ENCODE data around the gene PLXNA2. TPM values are rescaled to one million over a fixed set of nuclear protein-coding genes. Genes with fewer than 3 reads are reported as not detected.

PLXNA2 gene
- total RNA-seq, 1 donor from 2014 or later = 9.0 TPM

GRCh38 chr1:207991583-207992026, 252.6 kb downstream of the PLXNA2 start:
- no peak for DNase-seq (ENCODE audit: low read depth)
- TF ChIP-seq CTCF (IDR thresholded peaks at IDR 0.05; ENCODE audit: insufficient read depth, low read length, severe bottlenecking) = no peak
- FAIRE-seq = no peak
- Histone ChIP-seq H3K27me3 (ENCODE audit: control insufficient read depth, insufficient read depth, low read length) (peaks cover 4% of the 10 kb centered on the region), H3K36me3 (ENCODE audit: control insufficient read depth, insufficient read depth, low read length) (no peaks in the 10 kb centered on the region), H3K4me3 (ENCODE audit: low read depth, low read length) (no peak overlapping the region)

- TF ChIP-seq CTCF (IDR thresholded peaks at IDR 0.05; ENCODE audit: insufficient read depth, low read length, severe bottlenecking) = no peak
- H3K4me3 ChIP-seq (ENCODE audit: low read depth, low read length) = no peak overlapping the region
- H3K27me3 ChIP-seq (ENCODE audit: control insufficient read depth, insufficient read depth, low read length) = peaks cover 3% of the 10 kb centered on the region
- no peak for DNase-seq (ENCODE audit: low read depth)
- no peak for FAIRE-seq
- H3K36me3 ChIP-seq (ENCODE audit: control insufficient read depth, insufficient read depth, low read length) = no peaks in the 10 kb centered on the region
These were observed 253.2 kb downstream of the PLXNA2 start for GRCh38 chr1:207990876-207991582.

GRCh38 chr1:207990455-207990854, 253.7 kb downstream of the PLXNA2 start:
- H3K27me3 ChIP-seq (ENCODE audit: control insufficient read depth, insufficient read depth, low read length) = peaks cover 3% of the 10 kb centered on the region
- no peaks in the 10 kb centered on the region for H3K36me3 ChIP-seq (ENCODE audit: control insufficient read depth, insufficient read depth, low read length)
- DNase-seq (ENCODE audit: low read depth) = no peak

DNA sequence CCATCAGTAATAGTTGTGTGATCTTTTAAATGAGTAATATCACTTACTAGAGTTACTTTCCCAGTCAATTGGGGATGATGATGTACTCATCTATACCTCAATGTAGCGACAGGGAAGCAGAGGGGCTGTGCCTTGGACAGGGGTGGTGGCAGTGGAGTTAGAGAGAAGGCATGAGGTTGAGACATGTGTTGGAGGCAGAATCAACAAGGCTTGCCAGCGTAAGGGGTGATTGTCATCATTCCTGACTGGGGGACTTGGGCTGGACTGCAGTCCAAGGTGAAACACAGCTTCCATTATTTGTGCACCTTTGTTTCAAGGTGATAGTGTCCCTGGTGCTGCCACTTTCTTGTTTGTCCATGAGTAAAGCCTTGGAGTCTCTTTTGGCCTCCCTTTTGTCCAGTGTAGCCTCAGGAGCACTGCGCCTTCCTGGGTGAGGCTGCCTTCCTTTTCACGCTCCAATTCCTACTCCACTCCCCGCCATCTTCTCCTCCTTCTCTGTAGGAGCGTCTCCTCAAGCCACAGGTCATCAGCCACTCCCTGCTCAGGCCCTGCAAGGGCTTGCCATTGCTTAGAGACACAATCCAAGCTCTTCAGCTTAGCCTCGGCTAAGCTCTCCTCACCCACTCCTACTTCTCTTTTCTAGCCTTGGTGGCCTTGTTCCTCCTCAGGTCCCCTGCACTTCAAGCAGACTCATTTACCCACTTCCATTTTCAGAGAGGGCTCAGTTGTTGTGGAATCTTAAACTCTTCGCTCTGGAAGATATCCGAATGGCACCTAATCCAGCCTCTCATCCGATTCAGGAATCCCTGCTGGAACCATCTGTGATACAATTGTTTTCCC, 255.6 kb downstream of the PLXNA2 start:
- DNase-seq (ENCODE audit: low read depth) (no peak), FAIRE-seq (no peak)
- Histone ChIP-seq H3K36me3 (ENCODE audit: control insufficient read depth, insufficient read depth, low read length) (no peaks in the 10 kb centered on the region), H3K4me3 (ENCODE audit: low read depth, low read length) (no peak overlapping the region), H3K27me3 (ENCODE audit: control insufficient read depth, insufficient read depth, low read length) (peaks cover 2% of the 10 kb centered on the region)
- TF ChIP-seq CTCF (IDR thresholded peaks at IDR 0.05; ENCODE audit: insufficient read depth, low read length, severe bottlenecking) = no peak

More at GRCh38 chr1:207990455-207990854, 253.7 kb downstream of the PLXNA2 start:
- no peak for TF ChIP-seq CTCF (IDR thresholded peaks at IDR 0.05; ENCODE audit: insufficient read depth, low read length, severe bottlenecking)
- H3K4me3 ChIP-seq (ENCODE audit: low read depth, low read length) = no peak overlapping the region
- no peak for FAIRE-seq

- Histone ChIP-seq H3K27me3 (ENCODE audit: control insufficient read depth, insufficient read depth, low read length) (peaks cover 3% of the 10 kb centered on the region), H3K36me3 (ENCODE audit: control insufficient read depth, insufficient read depth, low read length) (no peaks in the 10 kb centered on the region), H3K4me3 (ENCODE audit: low read depth, low read length) (no peak overlapping the region)
- no peak for TF ChIP-seq CTCF (IDR thresholded peaks at IDR 0.05; ENCODE audit: insufficient read depth, low read length, severe bottlenecking)
- no peak for FAIRE-seq
- no peak for DNase-seq (ENCODE audit: low read depth)
These were observed 257.0 kb downstream of the PLXNA2 start for GRCh38 chr1:207987164-207987563.

Measured in bronchial epithelial cell (primary cell).